ENCODE data around the gene PRR12. TPM values are rescaled to one million over a fixed set of nuclear protein-coding genes. Genes with fewer than 3 reads are reported as not detected.

Gene PRR12
- total RNA-seq, 1 experiment from 2014 or later: 40.4 TPM

DNA sequence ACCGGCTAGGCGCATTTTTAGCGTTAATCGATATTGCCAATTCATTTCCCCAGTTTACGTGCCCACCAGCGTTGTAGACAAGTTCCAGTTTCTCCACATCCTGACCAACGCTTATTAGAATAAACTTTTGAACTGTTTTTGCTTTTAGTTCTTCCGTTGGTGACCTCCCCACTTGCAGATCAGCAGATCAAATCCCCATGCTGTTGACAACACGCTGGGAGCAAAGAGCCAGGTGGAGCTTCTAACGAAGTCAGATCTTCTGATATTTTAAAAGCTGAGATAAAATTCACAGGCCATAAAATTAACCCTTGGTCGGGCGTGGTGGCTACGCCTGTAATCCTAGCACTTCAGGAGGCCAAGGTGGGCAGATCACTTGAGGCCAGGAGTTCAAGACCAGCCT is 41.9 kb upstream of the PRR12 start:
- BruUV-seq (replicated peaks): no TSS peak
- H3K27me3 ChIP-seq (ENCODE audit: insufficient read depth, low read depth): 0 out of 2 replicates have a peak, but pooled peaks cover 2% of the 10 kb centered on the region
- intact Hi-C loops (cut with micrococcal nuclease; ENCODE audit: unreplicated experiment): no loop called here
- H3K4me2 ChIP-seq: no peak overlapping the region
- ChIA-PET CTCF (interaction anchor here (0.6 kb wide), 2 partner anchors 39 to 218 kb away, joined by 3 to 18 read pairs; partner anchors contain the start of gene AP2A1), POLR2A (ENCODE audit: unreplicated experiment) (interaction anchor here (0.8 kb wide), 1 partner anchor 557 kb away, joined by 3 read pairs; no protein-coding TSS in a partner anchor)
- H3K9me3 ChIP-seq (ENCODE audit: insufficient read depth, low read depth): no peaks in the 10 kb centered on the region
- no peaks in the 10 kb centered on the region for H4K20me1 ChIP-seq (ENCODE audit: insufficient read depth)
- TF ChIP-seq CTCF (conservative IDR thresholded peaks at IDR 0.05) (no peak), EZH2 (IDR thresholded peaks at IDR 0.05; ENCODE audit: low read depth) (no peak)
- H2AFZ ChIP-seq: no peak overlapping the region
- H3K27ac ChIP-seq: no peak overlapping the region
- peaks cover 29% of the 10 kb centered on the region for H3F3A ChIP-seq (ENCODE audit: insufficient read depth, low read depth)
- no peaks in the 10 kb centered on the region for H3K36me3 ChIP-seq (ENCODE audit: low read depth)
- H3K9me2 ChIP-seq (ENCODE audit: insufficient read depth): no peaks in the 10 kb centered on the region
- no peak for DNase-seq
- no peaks in the 10 kb centered on the region for H3K79me2 ChIP-seq (ENCODE audit: low read depth)
- H3K4me1 ChIP-seq (replicated peaks; ENCODE audit: insufficient read depth): peaks cover 11% of the 10 kb centered on the region
- no peak overlapping the region for H3K4me3 ChIP-seq

- no peak overlapping the region for H2AFZ ChIP-seq
- H3K79me2 ChIP-seq (ENCODE audit: low read depth): no peaks in the 10 kb centered on the region
- no peaks in the 10 kb centered on the region for H3K9me2 ChIP-seq (ENCODE audit: insufficient read depth)
- CTCF ChIA-PET: interaction anchor here (0.6 kb wide), 2 partner anchors 24 to 38 kb away, joined by 3 to 7 read pairs; partner anchors contain the start of gene RCN3
- no peaks in the 10 kb centered on the region for H3K36me3 ChIP-seq (ENCODE audit: low read depth)
- intact Hi-C loops (cut with micrococcal nuclease; ENCODE audit: unreplicated experiment): no loop called here
- no peak overlapping the region for H3K4me2 ChIP-seq
- peaks cover 39% of the 10 kb centered on the region for H3F3A ChIP-seq (ENCODE audit: insufficient read depth, low read depth)
- no peaks in the 10 kb centered on the region for H3K27me3 ChIP-seq (ENCODE audit: insufficient read depth, low read depth)
- TF ChIP-seq EZH2 (IDR thresholded peaks at IDR 0.05; ENCODE audit: low read depth) (no peak), CTCF (conservative IDR thresholded peaks at IDR 0.05) (no peak)
- no TSS peak for BruUV-seq (replicated peaks)
- H3K9me3 ChIP-seq (ENCODE audit: insufficient read depth, low read depth): no peaks in the 10 kb centered on the region
- POLR2A ChIA-PET (ENCODE audit: unreplicated experiment): no interaction called here
- DNase-seq: no peak
- peaks cover 5% of the 10 kb centered on the region for H3K4me1 ChIP-seq (replicated peaks; ENCODE audit: insufficient read depth)
- H3K27ac ChIP-seq: no peak overlapping the region
- no peaks in the 10 kb centered on the region for H4K20me1 ChIP-seq (ENCODE audit: insufficient read depth)
- no peak overlapping the region for H3K4me3 ChIP-seq
Measured at GRCh38 chr19:49551531-49551930, 39.5 kb upstream of the PRR12 start.

DNA sequence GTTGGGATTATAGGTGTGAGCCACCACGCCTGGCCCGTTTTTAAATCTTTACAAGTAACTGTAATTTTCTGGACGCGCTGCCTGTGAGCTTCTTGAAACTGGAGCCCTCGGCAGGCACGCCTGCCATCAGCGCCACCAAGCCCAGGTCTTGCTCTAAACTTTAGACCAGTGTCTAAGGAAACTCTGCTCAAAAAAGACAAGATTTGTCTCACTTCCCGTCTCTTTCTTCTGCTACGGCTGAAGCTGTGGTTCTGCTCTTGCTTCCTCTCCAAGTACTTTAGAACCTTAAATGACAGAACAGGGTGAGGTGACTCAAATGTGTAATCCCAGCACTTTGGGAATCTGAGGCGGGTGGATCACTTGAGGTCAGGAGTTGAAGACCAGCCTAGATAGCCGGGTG is 38.2 kb upstream of the PRR12 start:
- no peaks in the 10 kb centered on the region for H4K20me1 ChIP-seq (ENCODE audit: insufficient read depth)
- no peaks in the 10 kb centered on the region for H3K27me3 ChIP-seq (ENCODE audit: insufficient read depth, low read depth)
- H3K27ac ChIP-seq: no peak overlapping the region
- no peak for TF ChIP-seq EZH2 (IDR thresholded peaks at IDR 0.05; ENCODE audit: low read depth)
- TF ChIP-seq CTCF (conservative IDR thresholded peaks at IDR 0.05): no peak
- CTCF ChIA-PET: no interaction called here
- H3F3A ChIP-seq (ENCODE audit: insufficient read depth, low read depth): peaks cover 30% of the 10 kb centered on the region
- DNase-seq: no peak
- H3K36me3 ChIP-seq (ENCODE audit: low read depth): no peaks in the 10 kb centered on the region
- BruUV-seq (replicated peaks): no TSS peak
- no peaks in the 10 kb centered on the region for H3K9me2 ChIP-seq (ENCODE audit: insufficient read depth)
- H3K4me2 ChIP-seq: no peak overlapping the region
- no peaks in the 10 kb centered on the region for H3K79me2 ChIP-seq (ENCODE audit: low read depth)
- H3K4me3 ChIP-seq: no peak overlapping the region
- H2AFZ ChIP-seq: no peak overlapping the region
- H3K4me1 ChIP-seq (replicated peaks; ENCODE audit: insufficient read depth): no peaks in the 10 kb centered on the region
- POLR2A ChIA-PET (ENCODE audit: unreplicated experiment): no interaction called here
- no peaks in the 10 kb centered on the region for H3K9me3 ChIP-seq (ENCODE audit: insufficient read depth, low read depth)
- intact Hi-C loops (cut with micrococcal nuclease; ENCODE audit: unreplicated experiment): no loop called here

All from PC-9 (cell line).